KOPT-K1 (cell line): ENCODE results near the gene ASTN2.

Source experiments
- H3K27ac ChIP-seq: fragments of 200-600 bp; sonication (generic); 2 replicates; pipeline ENCODE4 v1.5.1; 2016; ENCODE audit warnings: antibody characterized with exemption, mild to moderate bottlenecking, low read depth, low read length; ENCODE audit not compliant: poor library complexity, severe bottlenecking
- H3K36me3 ChIP-seq: fragments of 200-600 bp; sonication (generic); 2 replicates; pipeline ENCODE4 v1.5.1; 2017; ENCODE audit warnings: antibody characterized with exemption, mild to moderate bottlenecking, low read length, moderate library complexity; ENCODE audit not compliant: insufficient read depth
- H3K9me3 ChIP-seq: fragments of 200-600 bp; sonication (generic); 2 replicates; pipeline ENCODE4 v1.5.1; 2017; ENCODE audit warnings: antibody characterized with exemption, low read length, mild to moderate bottlenecking; ENCODE audit not compliant: insufficient read depth, poor library complexity, severe bottlenecking

The ASTN2 gene

GRCh38 chr9:116726602-116727001, 688.3 kb downstream of the ASTN2 start:
- Histone ChIP-seq H3K9me3 (no peaks in the 10 kb centered on the region), H3K36me3 (no peaks in the 10 kb centered on the region), H3K27ac (no peak overlapping the region)

- no peak overlapping the region for H3K27ac ChIP-seq
- H3K36me3 ChIP-seq, result no peaks in the 10 kb centered on the region
- H3K9me3 ChIP-seq, result no peaks in the 10 kb centered on the region
Observed at GRCh38 chr9:116724123-116724522, 690.7 kb downstream of the ASTN2 start.

GRCh38 chr9:116721944-116722343, 692.9 kb downstream of the ASTN2 start:
- no peaks in the 10 kb centered on the region for H3K9me3 ChIP-seq
- H3K36me3 ChIP-seq, result no peaks in the 10 kb centered on the region
- H3K27ac ChIP-seq, result no peak overlapping the region

GRCh38 chr9:116721411-116721810, 693.4 kb downstream of the ASTN2 start:
- Histone ChIP-seq H3K9me3 (no peaks in the 10 kb centered on the region), H3K36me3 (no peaks in the 10 kb centered on the region), H3K27ac (no peak overlapping the region)

- Histone ChIP-seq H3K36me3 (no peaks in the 10 kb centered on the region), H3K9me3 (no peaks in the 10 kb centered on the region)
Observed at GRCh38 chr9:116720111-116720510, 694.7 kb downstream of the ASTN2 start.

GRCh38 chr9:116718111-116718510, 696.7 kb downstream of the ASTN2 start:
- Histone ChIP-seq H3K27ac (no peak overlapping the region), H3K36me3 (no peaks in the 10 kb centered on the region), H3K9me3 (no peaks in the 10 kb centered on the region)

More at GRCh38 chr9:116720111-116720510, 694.7 kb downstream of the ASTN2 start:
- H3K27ac ChIP-seq, result no peak overlapping the region

GRCh38 chr9:116717150-116717549, 697.7 kb downstream of the ASTN2 start:
- H3K27ac ChIP-seq, result no peak overlapping the region
- no peaks in the 10 kb centered on the region for H3K36me3 ChIP-seq
- H3K9me3 ChIP-seq, result no peaks in the 10 kb centered on the region

- no peaks in the 10 kb centered on the region for H3K36me3 ChIP-seq
- H3K27ac ChIP-seq, result no peak overlapping the region
- no peaks in the 10 kb centered on the region for H3K9me3 ChIP-seq
Observed at GRCh38 chr9:116716438-116716837, 698.4 kb downstream of the ASTN2 start.

GRCh38 chr9:116715751-116716150, 699.1 kb downstream of the ASTN2 start:
- no peaks in the 10 kb centered on the region for H3K9me3 ChIP-seq
- H3K27ac ChIP-seq, result no peak overlapping the region
- H3K36me3 ChIP-seq, result no peaks in the 10 kb centered on the region

- Histone ChIP-seq H3K9me3 (no peaks in the 10 kb centered on the region), H3K36me3 (no peaks in the 10 kb centered on the region), H3K27ac (no peak overlapping the region)
Observed at GRCh38 chr9:116713271-116713670, 701.6 kb downstream of the ASTN2 start.

- Histone ChIP-seq H3K36me3 (no peaks in the 10 kb centered on the region), H3K9me3 (no peaks in the 10 kb centered on the region), H3K27ac (no peak overlapping the region)
Observed at GRCh38 chr9:116712781-116713180, 702.1 kb downstream of the ASTN2 start.

- Histone ChIP-seq H3K9me3 (no peaks in the 10 kb centered on the region), H3K36me3 (peaks cover 6% of the 10 kb centered on the region; the same call in 1 of the 2 replicates)
Observed at GRCh38 chr9:116706310-116707290, 708.3 kb downstream of the ASTN2 start.

GRCh38 chr9:116705531-116705930, 709.3 kb downstream of the ASTN2 start:
- Histone ChIP-seq H3K36me3 (peaks cover 16% of the 10 kb centered on the region), H3K27ac (no peak overlapping the region), H3K9me3 (no peaks in the 10 kb centered on the region)

More at GRCh38 chr9:116706310-116707290, 708.3 kb downstream of the ASTN2 start:
- no peak overlapping the region for H3K27ac ChIP-seq

- H3K9me3 ChIP-seq, result no peaks in the 10 kb centered on the region
- no peak overlapping the region for H3K27ac ChIP-seq
- H3K36me3 ChIP-seq, result peaks cover 26% of the 10 kb centered on the region
Observed at GRCh38 chr9:116704470-116704869, 710.4 kb downstream of the ASTN2 start.

GRCh38 chr9:116703634-116704033, 711.2 kb downstream of the ASTN2 start:
- Histone ChIP-seq H3K27ac (no peak overlapping the region), H3K9me3 (no peaks in the 10 kb centered on the region), H3K36me3 (peaks cover 35% of the 10 kb centered on the region)
